Fibroblast of villous mesenchyme (primary cell): Measurements from ENCODE around the gene NMU. TPM values are rescaled to one million over a fixed set of nuclear protein-coding genes. Genes with fewer than 3 reads are reported as not detected.

ENCODE experiments used
- DNase-seq: peaks from one replicate; pipeline ENCODE4 v3.0.0-alpha.2; 2010; ENCODE audit warnings: low read depth
- H3K4me3 ChIP-seq: 2 replicates; pipeline ENCODE4 v1.5.1; 2011; ENCODE audit warnings: low read depth, mild to moderate bottlenecking, low read length
- total RNA-seq: library from RNA; depleted of rRNA; stranded (reverse); fragments of >200 nt; gene quantifications from 2 replicates; pipeline ENCODE4 v1.2.3, GENCODE V29; 2012
- TF ChIP-seq, protein P1 (sequence below): IDR thresholded peaks from 2 replicates; pipeline ENCODE4 v1.5.1; 2012; ENCODE audit warnings: low read depth, mild to moderate bottlenecking, low read length; ENCODE audit not compliant: insufficient read depth

Gene NMU
- total RNA-seq, 1 donor = not detected

DNA sequence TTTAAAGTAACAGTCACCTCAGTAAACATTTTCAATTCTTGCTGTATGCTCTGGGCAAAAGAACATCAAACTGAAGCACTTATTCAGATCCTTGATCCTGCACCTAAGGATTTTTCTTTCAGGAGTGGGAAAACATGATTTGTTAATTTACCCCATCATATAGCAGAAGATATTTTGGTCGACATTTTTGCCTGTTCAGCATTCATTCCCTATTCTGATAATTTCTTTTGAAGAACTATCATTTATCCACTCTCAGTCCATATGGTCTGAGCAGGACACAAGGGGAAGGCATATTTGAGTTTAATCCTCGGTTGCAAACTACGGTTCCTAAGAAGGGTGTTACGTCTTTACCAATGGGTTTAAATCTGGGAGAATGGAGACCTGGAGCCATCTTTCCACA is 88.2 kb downstream of the NMU start:
- peak overlapping the region; percentile 67 for H3K4me3 ChIP-seq
- no peak for DNase-seq
- TF ChIP-seq, protein P1, sequence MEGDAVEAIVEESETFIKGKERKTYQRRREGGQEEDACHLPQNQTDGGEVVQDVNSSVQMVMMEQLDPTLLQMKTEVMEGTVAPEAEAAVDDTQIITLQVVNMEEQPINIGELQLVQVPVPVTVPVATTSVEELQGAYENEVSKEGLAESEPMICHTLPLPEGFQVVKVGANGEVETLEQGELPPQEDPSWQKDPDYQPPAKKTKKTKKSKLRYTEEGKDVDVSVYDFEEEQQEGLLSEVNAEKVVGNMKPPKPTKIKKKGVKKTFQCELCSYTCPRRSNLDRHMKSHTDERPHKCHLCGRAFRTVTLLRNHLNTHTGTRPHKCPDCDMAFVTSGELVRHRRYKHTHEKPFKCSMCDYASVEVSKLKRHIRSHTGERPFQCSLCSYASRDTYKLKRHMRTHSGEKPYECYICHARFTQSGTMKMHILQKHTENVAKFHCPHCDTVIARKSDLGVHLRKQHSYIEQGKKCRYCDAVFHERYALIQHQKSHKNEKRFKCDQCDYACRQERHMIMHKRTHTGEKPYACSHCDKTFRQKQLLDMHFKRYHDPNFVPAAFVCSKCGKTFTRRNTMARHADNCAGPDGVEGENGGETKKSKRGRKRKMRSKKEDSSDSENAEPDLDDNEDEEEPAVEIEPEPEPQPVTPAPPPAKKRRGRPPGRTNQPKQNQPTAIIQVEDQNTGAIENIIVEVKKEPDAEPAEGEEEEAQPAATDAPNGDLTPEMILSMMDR = no peak

DNA sequence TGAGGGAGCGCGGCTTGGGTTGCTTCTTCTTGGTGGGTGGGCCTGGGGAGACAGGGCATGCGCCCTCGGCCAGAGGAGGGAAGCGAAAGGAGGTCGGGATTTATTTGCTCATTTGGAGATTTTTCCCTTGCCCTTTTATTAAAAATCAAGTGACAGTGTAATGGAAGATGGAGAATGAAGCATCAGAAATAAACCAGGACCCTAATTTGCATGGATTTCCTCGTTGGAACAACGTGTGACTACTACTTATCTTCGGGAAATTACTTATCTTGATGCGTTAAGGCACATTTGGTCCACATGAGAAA is 88.7 kb downstream of the NMU start:
- TF ChIP-seq, protein P1 = no peak
- peak overlapping the region; percentile 67 for H3K4me3 ChIP-seq
- DNase-seq = no peak

DNA sequence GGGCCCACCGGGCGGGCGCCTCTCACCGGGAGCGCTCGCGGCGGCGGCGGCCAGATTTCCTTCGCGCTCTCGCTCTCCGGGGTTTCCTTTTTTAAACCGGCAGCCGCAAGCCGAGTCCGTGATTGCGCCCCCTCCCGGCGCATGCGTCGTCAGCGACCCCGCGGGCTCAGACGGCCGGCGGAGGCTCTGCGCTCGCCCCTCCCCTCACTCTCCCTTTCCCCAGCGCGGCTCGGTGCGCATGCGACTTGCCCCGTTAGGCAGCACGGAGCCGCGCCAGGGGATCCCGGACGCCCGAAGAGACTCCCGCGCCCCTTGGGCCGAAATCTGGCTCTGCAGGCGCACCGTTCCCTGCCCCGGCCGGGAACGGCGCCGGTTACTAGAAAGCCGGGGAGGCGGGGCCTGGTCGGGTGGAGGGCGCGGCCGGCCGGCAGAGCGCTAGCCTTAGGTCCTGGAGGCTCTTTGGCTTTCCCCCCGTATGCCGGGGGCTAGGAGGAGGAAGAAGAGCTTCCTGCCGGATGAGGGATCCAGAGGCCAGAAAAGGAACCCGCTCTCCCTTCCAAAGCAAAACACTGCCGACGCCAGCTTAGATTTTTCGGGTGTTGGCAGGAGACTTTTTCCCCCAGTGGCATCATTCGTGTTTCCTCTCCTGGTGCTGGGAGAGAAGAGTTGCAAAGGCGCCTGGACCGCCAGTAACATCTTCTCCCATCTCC is 89.2 kb downstream of the NMU start, which contains the start of gene CLOCK:
Gene CLOCK, minus strand, starts transcription at position 154 of the 710 bp plus-strand sequence. CDS start 64,124 bp downstream, outside the sequence.
- peak; percentile 90 for DNase-seq
- peak within 1 kb of the TSS; percentile 67 for H3K4me3 ChIP-seq

DNA sequence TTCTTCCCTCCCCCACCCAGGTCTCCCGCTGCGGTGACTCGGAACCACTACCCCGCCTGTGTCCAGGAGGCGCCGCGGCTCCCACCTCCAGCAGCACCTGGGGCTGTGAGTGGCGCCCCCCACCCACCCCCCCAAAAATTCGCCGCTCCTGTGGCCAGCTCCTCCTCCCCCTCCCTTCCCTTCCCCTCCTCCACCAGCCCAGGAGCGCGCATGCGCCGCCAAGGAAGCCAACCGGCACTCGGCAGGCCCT is 89.7 kb downstream of the NMU start:
- no peak for DNase-seq
- peak overlapping the region; percentile 67 for H3K4me3 ChIP-seq
- TF ChIP-seq, protein P1 = no peak

More for the DNA sequence above, 89.2 kb downstream of the NMU start, which contains the start of gene CLOCK:
- TF ChIP-seq, protein P1 = peak; percentile 51

DNA sequence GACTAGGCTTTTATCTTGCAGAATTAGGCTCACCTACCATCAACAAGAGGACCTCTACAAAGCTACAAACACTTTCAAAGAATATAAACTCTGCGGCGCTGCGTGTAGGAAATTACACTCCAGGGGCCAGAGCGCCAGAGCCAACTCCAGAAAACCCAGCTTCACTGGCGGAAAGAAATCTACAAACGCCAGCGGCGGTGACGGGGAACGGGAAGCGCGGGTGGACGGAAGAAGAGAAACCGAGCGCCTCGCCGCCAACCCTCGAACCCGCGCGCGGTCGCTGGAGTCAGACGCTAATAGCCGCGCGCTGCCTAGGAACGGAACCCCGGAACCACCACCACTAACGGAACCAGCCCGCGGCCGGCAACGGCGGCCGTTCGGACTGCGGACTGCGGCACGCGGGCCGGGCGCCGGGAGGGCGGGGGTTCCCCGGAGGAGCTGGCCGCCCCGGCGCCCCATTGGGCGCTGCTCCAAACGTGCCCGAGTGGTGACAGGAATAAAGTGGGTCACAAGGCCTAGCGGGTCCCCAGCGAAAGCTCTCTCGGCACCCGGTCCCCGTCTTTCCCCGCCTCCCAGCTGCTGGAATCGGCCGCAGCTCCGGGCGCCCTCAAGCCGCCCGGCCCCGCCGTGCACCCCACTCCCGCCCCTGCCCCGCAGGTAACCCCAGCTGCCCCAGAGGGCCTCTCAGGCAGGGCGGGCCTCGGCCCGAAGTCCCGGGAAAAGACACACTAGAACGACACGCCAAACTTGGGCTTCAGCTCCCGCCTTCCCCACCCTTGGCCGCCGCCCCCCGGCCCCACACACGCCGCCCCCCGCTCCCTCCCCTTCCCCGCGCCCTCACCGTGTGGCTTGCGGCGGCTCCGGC is 90.2 kb downstream of the NMU start:
- H3K4me3 ChIP-seq = peak overlapping the region; percentile 67
- DNase-seq = peak; percentile 68
- TF ChIP-seq, protein P1 = no peak

Other genes with a start within 250 kb of the NMU start
- gene TMEM165, start 240.3 kb downstream of the NMU start, total RNA-seq = 123 and 186 TPM in 2 replicates
- 42.8 and 69.1 TPM in 2 replicates for gene CLOCK, start 89.4 kb downstream of the NMU start, total RNA-seq
- not detected in 2 replicates for gene PDCL2, start 44.1 kb downstream of the NMU start, total RNA-seq
- gene EXOC1L, start 183.5 kb upstream of the NMU start, total RNA-seq = not detected in 2 replicates
- 46.2 and 50.3 TPM in 2 replicates for gene EXOC1, start 217.3 kb upstream of the NMU start, total RNA-seq